Right renal cortex interstitium (tissue), 3 donors: ENCODE data around the gene AFP. TPM values are rescaled to one million over a fixed set of nuclear protein-coding genes. Genes with fewer than 3 reads are reported as not detected.
"Not testable (repeated sequence)": the region's sequence is repeated elsewhere in the genome, so short reads cannot be mapped to it uniquely, and the experiment has no call there.

Source experiments
- DNase-seq, 3 donors: peaks; one replicate each; pipeline ENCODE4 v3.0.0-alpha.2; 2013; ENCODE audit warnings: low read depth in 3 of 3, low spot score in 2 of 3
- polyA plus RNA-seq, 3 donors: library from polyadenylated mRNA; unstranded; fragments of 120-200 nt; gene quantifications; one replicate each; pipeline ENCODE4 v1.2.1, GENCODE V29; 2013; ENCODE audit not compliant: insufficient read length in 3 of 3

Gene AFP
- polyA plus RNA-seq = 1,000 to 10,000 TPM in 2 of 3 donors, 100 to 1,000 TPM in 1; 746 to 1,253 (median 1,062) TPM

GRCh38 chr4:73435984-73436383 is at the start of gene AFP:
AFP (plus strand) TSS chr4:73436221; CDS start chr4:73436263, 42 bp downstream.
- no peak for DNase-seq

GRCh38 chr4:73387552-73387951 is 48.5 kb upstream of the AFP start:
- DNase-seq = no peak

GRCh38 chr4:73388887-73389286 is 47.1 kb upstream of the AFP start:
- DNase-seq = no peak

- not testable (repeated sequence) for DNase-seq
Measured at GRCh38 chr4:73389663-73390062, 46.4 kb upstream of the AFP start.

DNA sequence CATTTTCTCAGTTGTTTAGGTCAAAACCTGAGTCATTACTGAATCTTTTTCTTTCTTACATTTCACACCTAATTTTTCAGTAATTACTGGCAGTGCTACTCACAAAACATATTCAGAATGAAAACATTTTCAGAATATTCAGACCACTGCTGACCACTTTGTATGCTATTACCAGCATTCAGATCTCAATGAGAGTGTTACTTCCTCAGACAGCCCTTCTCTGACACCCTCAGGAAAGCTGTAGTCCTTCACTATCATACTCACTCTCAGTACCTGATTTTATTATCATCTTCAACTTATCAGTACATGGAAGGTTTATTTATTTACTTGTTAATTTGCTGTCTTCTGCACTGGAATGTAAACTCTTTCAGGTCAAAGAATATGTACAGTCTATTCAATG is 44.2 kb upstream of the AFP start:
- DNase-seq = no peak

DNA sequence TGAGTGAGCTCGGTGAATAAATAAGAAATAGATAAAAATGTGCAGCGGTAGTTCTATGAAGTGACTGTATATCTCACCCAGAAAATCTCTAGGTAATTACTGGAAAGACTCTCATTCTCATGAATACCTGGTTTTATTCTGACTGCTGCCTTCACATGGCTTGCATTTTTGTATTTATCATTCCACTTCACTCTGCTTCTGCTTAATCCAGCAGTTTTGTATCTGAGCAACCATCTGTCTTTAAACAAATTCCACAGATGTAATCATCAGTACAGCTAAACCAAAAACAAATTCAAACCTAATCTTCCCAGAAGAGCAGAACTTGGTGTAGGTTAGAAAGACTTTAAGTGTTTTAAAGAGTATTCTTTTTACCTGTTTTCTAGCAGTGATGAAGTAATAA is 43.1 kb upstream of the AFP start:
- DNase-seq = no peak

DNA sequence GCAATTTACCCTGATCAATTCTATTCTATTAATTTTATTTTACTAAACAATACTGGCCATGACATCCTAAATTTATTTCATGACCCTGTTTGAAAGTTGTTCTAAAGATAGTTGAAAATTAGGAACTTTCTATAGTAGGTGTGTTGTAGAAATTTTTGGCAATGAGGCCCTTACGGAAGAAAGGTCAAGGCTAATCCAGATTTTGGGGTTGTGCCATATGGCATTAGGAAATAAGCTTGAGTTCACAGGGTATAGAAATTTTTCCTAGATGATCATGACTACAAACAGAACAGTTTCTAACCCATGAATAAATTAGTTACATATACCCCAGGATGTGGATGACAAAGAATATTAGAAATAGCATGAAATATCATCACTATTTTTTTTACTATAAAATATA is 39.7 kb upstream of the AFP start:
- DNase-seq = no peak

- no peak for DNase-seq
Measured at GRCh38 chr4:73396993-73397972, 38.7 kb upstream of the AFP start.

GRCh38 chr4:73401412-73401811 is 34.6 kb upstream of the AFP start:
- DNase-seq = no peak

DNA sequence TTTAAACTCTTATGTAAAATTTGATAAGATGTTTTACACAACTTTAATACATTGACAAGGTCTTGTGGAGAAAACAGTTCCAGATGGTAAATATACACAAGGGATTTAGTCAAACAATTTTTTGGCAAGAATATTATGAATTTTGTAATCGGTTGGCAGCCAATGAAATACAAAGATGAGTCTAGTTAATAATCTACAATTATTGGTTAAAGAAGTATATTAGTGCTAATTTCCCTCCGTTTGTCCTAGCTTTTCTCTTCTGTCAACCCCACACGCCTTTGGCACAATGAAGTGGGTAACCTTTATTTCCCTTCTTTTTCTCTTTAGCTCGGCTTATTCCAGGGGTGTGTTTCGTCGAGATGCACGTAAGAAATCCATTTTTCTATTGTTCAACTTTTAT is 32.0 kb upstream of the AFP start, which contains the start of gene ALB:
TSS of gene ALB (plus strand) at position 246 of the 400 bp plus-strand sequence. CDS start at position 287, 41 bp downstream.
- DNase-seq = no peak

GRCh38 chr4:73404457-73404856 is 31.6 kb upstream of the AFP start:
- DNase-seq = no peak

DNA sequence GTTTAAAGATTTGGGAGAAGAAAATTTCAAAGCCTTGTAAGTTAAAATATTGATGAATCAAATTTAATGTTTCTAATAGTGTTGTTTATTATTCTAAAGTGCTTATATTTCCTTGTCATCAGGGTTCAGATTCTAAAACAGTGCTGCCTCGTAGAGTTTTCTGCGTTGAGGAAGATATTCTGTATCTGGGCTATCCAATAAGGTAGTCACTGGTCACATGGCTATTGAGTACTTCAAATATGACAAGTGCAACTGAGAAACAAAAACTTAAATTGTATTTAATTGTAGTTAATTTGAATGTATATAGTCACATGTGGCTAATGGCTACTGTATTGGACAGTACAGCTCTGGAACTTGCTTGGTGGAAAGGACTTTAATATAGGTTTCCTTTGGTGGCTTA is 30.9 kb upstream of the AFP start:
- no peak for DNase-seq

- DNase-seq = no peak
Measured at GRCh38 chr4:73406548-73406875, 29.5 kb upstream of the AFP start.

- no peak for DNase-seq
Measured at GRCh38 chr4:73407227-73407673, 28.8 kb upstream of the AFP start.

GRCh38 chr4:73408181-73408867 is 27.7 kb upstream of the AFP start:
- DNase-seq = no peak

GRCh38 chr4:73409012-73409862 is 26.8 kb upstream of the AFP start:
- no peak for DNase-seq

DNA sequence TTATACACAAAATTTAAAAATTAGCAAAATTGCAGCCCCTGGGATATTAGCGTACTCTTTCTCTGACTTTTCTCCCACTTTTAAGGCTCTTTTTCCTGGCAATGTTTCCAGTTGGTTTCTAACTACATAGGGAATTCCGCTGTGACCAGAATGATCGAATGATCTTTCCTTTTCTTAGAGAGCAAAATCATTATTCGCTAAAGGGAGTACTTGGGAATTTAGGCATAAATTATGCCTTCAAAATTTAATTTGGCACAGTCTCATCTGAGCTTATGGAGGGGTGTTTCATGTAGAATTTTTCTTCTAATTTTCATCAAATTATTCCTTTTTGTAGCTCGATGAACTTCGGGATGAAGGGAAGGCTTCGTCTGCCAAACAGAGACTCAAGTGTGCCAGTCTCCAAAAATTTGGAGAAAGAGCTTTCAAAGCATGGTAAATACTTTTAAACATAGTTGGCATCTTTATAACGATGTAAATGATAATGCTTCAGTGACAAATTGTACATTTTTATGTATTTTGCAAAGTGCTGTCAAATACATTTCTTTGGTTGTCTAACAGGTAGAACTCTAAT is 26.0 kb upstream of the AFP start:
- no peak for DNase-seq

GRCh38 chr4:73410916-73411730 is 24.9 kb upstream of the AFP start:
- DNase-seq = no peak

- DNase-seq = no peak
Measured at GRCh38 chr4:73411731-73412414, 24.1 kb upstream of the AFP start.
